Esophagus muscularis mucosa (tissue), 3 donors: ENCODE measurements around the gene GPC5.

Experiments used
- POLR2A ChIP-seq: fragments of 450-650 bp; IDR thresholded peaks from one replicate; pipeline ENCODE4 v1.6.1; 2017; ENCODE audit warnings: antibody characterized with exemption, moderate library complexity, mild to moderate bottlenecking, low read depth
- TF ChIP-seq, protein P1 (sequence below), 3 experiments: fragments of 200-600 bp in 2 of 3; fragments of 450-650 bp in 1 of 3; sonication (generic) in 2 of 3; IDR thresholded peaks; one replicate each; pipeline ENCODE4 v1.5.1; 2017 to 2019; ENCODE audit warnings: antibody characterized with exemption in 3 of 3, mild to moderate bottlenecking in 2 of 3, moderate library complexity in 1 of 3

DNA sequence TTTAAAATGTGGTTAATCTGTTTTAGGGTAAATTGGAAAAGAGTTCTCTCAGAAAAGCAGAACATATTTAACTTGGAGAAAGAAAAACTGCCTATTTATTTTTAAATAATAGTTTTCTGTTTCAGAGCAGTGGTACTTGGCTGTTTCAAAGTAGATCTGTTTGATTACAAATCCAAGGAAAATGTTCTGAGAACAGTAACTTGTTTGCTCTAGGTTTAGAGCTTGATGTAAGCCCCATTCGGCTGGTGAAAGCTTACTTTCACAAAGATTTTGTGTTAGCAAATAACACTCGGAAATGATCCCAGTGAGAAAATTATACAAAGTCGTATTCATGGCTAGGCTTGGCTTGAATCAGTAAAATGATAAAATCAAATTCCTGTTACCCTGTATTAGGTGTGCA lies 1432.4 kb downstream of the GPC5 start:
- no peak for TF ChIP-seq POLR2A
- TF ChIP-seq, protein P1, sequence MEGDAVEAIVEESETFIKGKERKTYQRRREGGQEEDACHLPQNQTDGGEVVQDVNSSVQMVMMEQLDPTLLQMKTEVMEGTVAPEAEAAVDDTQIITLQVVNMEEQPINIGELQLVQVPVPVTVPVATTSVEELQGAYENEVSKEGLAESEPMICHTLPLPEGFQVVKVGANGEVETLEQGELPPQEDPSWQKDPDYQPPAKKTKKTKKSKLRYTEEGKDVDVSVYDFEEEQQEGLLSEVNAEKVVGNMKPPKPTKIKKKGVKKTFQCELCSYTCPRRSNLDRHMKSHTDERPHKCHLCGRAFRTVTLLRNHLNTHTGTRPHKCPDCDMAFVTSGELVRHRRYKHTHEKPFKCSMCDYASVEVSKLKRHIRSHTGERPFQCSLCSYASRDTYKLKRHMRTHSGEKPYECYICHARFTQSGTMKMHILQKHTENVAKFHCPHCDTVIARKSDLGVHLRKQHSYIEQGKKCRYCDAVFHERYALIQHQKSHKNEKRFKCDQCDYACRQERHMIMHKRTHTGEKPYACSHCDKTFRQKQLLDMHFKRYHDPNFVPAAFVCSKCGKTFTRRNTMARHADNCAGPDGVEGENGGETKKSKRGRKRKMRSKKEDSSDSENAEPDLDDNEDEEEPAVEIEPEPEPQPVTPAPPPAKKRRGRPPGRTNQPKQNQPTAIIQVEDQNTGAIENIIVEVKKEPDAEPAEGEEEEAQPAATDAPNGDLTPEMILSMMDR (IDR thresholded peaks at IDR 0.05), result no peak
